BLaER1 treated with 17β-estradiol and CSF1 and Interleukin-3, amounts not matched to agents 10 nM and 100 nM (cell line): ENCODE measurements around the gene CPNE5.
A peak's percentile ranks its signal among the peaks of the same experiment; 100 is the strongest.

ENCODE experiments used
- H3K27ac ChIP-seq, 11 experiments: shearing (Covaris generic); formaldehyde crosslinking; 2 replicates each; pipeline ENCODE4 v1.8.1; 2022
- H3K27me3 ChIP-seq, 11 experiments: shearing (Covaris generic); formaldehyde crosslinking; 2 replicates each; pipeline ENCODE4 v1.8.1; 2022
- H3K36me3 ChIP-seq, 11 experiments: shearing (Covaris generic); formaldehyde crosslinking; 2 replicates each; pipeline ENCODE4 v1.8.1; 2022
- H3K4me1 ChIP-seq, 10 experiments: shearing (Covaris generic); formaldehyde crosslinking; 2 replicates each; pipeline ENCODE4 v1.8.1; 2022
- H3K4me2 ChIP-seq, 11 experiments: shearing (Covaris generic); formaldehyde crosslinking; 2 replicates each; pipeline ENCODE4 v1.8.1; 2022
- H3K4me3 ChIP-seq, 10 experiments: shearing (Covaris generic); formaldehyde crosslinking; 2 replicates each; pipeline ENCODE4 v1.8.1; 2022
- H3K9ac ChIP-seq, 11 experiments: shearing (Covaris generic); formaldehyde crosslinking; 2 replicates each; pipeline ENCODE4 v1.8.1; 2022
- H3K9me3 ChIP-seq, 11 experiments: shearing (Covaris generic); formaldehyde crosslinking; replicated peaks in 1 of 11; 2 replicates each; pipeline ENCODE4 v1.8.1; 2022
- H4K20me1 ChIP-seq, 11 experiments: shearing (Covaris generic); formaldehyde crosslinking; 2 replicates each; pipeline ENCODE4 v1.8.1; 2022
- Cebpa-rat ChIP-seq, 11 experiments: shearing (Covaris generic); IDR thresholded peaks; 2 replicates each; pipeline ENCODE4 v1.8.1; 2022

The CPNE5 gene

GRCh38 chr6:36844232-36845170, 5.3 kb upstream of the CPNE5 start:
- Histone ChIP-seq H3K27me3 (peaks cover 19 to 40% (median 29%) of the 10 kb centered on the region in 11 experiments), H3K4me2 (peak overlapping the region in 5 of 11 experiments; percentile 19 to 35 (median 25); a peak in 5 of 22 replicates), H3K4me1 (peaks cover 27 to 55% (median 41%) of the 10 kb centered on the region in 10 experiments), H3K9me3 (no peaks in the 10 kb centered on the region), H3K27ac (no peak overlapping the region), H3K36me3 (no peaks in the 10 kb centered on the region), H3K4me3 (no peak overlapping the region), H4K20me1 (peaks cover 0 to 29% (median 13%) of the 10 kb centered on the region in 11 experiments; a peak in 16 of 22 replicates), H3K9ac (no peak overlapping the region)
- no peak for TF ChIP-seq Cebpa-rat (IDR thresholded peaks at IDR 0.05)

- Histone ChIP-seq H3K27me3 (peaks cover 33 to 54% (median 42%) of the 10 kb centered on the region in 11 experiments), H3K4me1 (peaks cover 20 to 49% (median 35%) of the 10 kb centered on the region in 10 experiments), H3K4me3 (no peak overlapping the region), H3K9ac (no peak overlapping the region), H3K36me3 (no peaks in the 10 kb centered on the region), H3K9me3 (no peaks in the 10 kb centered on the region), H3K27ac (no peak overlapping the region), H4K20me1 (peaks cover 0 to 34% (median 20%) of the 10 kb centered on the region in 11 experiments; a peak in 16 of 22 replicates), H3K4me2 (peak overlapping the region in 3 of 11 experiments; percentile 59 to 64 (median 61); a peak in 3 of 22 replicates)
- no peak for TF ChIP-seq Cebpa-rat (IDR thresholded peaks at IDR 0.05)
These were observed 3.9 kb upstream of the CPNE5 start for GRCh38 chr6:36843170-36843569.

- no peaks in the 10 kb centered on the region for H3K9me3 ChIP-seq
- no peak overlapping the region for H3K9ac ChIP-seq
- no peaks in the 10 kb centered on the region for H3K36me3 ChIP-seq
- no peak overlapping the region for H3K4me3 ChIP-seq
- no peak overlapping the region for H3K27ac ChIP-seq
- peaks cover 47 to 68% (median 56%) of the 10 kb centered on the region in 11 experiments for H3K27me3 ChIP-seq
- no peak for TF ChIP-seq Cebpa-rat (IDR thresholded peaks at IDR 0.05)
- H3K4me2 ChIP-seq, result peak overlapping the region in 4 of 11 experiments; percentile 35 to 64 (median 60); a peak in 3 of 22 replicates
- peaks cover 0 to 42% (median 20%) of the 10 kb centered on the region in 11 experiments; a peak in 16 of 22 replicates for H4K20me1 ChIP-seq
- peaks cover 16 to 46% (median 28%) of the 10 kb centered on the region in 10 experiments for H3K4me1 ChIP-seq
These were observed 2.5 kb upstream of the CPNE5 start for GRCh38 chr6:36841756-36842155.

GRCh38 chr6:36840432-36841403, 1.5 kb upstream of the CPNE5 start:
- Histone ChIP-seq H3K4me1 (peaks cover 16 to 48% (median 32%) of the 10 kb centered on the region in 10 experiments), H3K36me3 (no peaks in the 10 kb centered on the region), H4K20me1 (peaks cover 0 to 45% (median 20%) of the 10 kb centered on the region in 11 experiments; a peak in 16 of 22 replicates), H3K27ac (no peak overlapping the region), H3K27me3 (peaks cover 54 to 72% (median 60%) of the 10 kb centered on the region in 11 experiments), H3K9me3 (no peaks in the 10 kb centered on the region), H3K4me3 (peak overlapping the region; percentile 50 to 69 (median 60)), H3K4me2 (peak overlapping the region; percentile 86 to 96 (median 90)), H3K9ac (peak overlapping the region in 5 of 11 experiments; percentile 58 to 73 (median 63); a peak in 3 of 22 replicates)
- no peak for TF ChIP-seq Cebpa-rat (IDR thresholded peaks at IDR 0.05)

- no peak for TF ChIP-seq Cebpa-rat (IDR thresholded peaks at IDR 0.05)
- H3K36me3 ChIP-seq, result no peaks in the 10 kb centered on the region
- H3K27me3 ChIP-seq, result peaks cover 60 to 80% (median 63%) of the 10 kb centered on the region in 11 experiments
- H3K9me3 ChIP-seq, result no peaks in the 10 kb centered on the region
- H3K4me2 ChIP-seq, result peak overlapping the region; percentile 86 to 96 (median 90)
- H3K27ac ChIP-seq, result no peak overlapping the region
- peak overlapping the region; percentile 29 to 73 (median 58); a peak in 17 of 22 replicates for H3K9ac ChIP-seq
- peaks cover 0 to 43% (median 20%) of the 10 kb centered on the region in 11 experiments; a peak in 16 of 22 replicates for H4K20me1 ChIP-seq
- peaks cover 19 to 48% (median 34%) of the 10 kb centered on the region in 10 experiments for H3K4me1 ChIP-seq
- H3K4me3 ChIP-seq, result peak overlapping the region; percentile 50 to 69 (median 60)
These were observed 646 bp upstream of the CPNE5 start for GRCh38 chr6:36839749-36840431.

- Histone ChIP-seq H3K9ac (no peak overlapping the region), H3K27ac (no peak overlapping the region), H3K4me1 (peaks cover 28 to 55% (median 47%) of the 10 kb centered on the region in 10 experiments), H3K27me3 (peaks cover 60 to 77% (median 65%) of the 10 kb centered on the region in 11 experiments), H3K9me3 (peaks cover 0 to 11% (median 8%) of the 10 kb centered on the region in 11 experiments; a peak in 11 of 22 replicates), H3K4me3 (no peak overlapping the region), H3K36me3 (no peaks in the 10 kb centered on the region), H4K20me1 (peaks cover 0 to 38% (median 19%) of the 10 kb centered on the region in 11 experiments; a peak in 15 of 22 replicates), H3K4me2 (no peak overlapping the region)
- no peak for TF ChIP-seq Cebpa-rat (IDR thresholded peaks at IDR 0.05)
These were observed 1.6 kb downstream of the CPNE5 start for GRCh38 chr6:36837686-36838085.

GRCh38 chr6:36837022-36837339, 2.3 kb downstream of the CPNE5 start:
- peaks cover 21 to 59% (median 47%) of the 10 kb centered on the region in 10 experiments for H3K4me1 ChIP-seq
- H3K4me3 ChIP-seq, result no peak overlapping the region
- no peaks in the 10 kb centered on the region for H3K36me3 ChIP-seq
- no peak for TF ChIP-seq Cebpa-rat (IDR thresholded peaks at IDR 0.05)
- peaks cover 53 to 73% (median 62%) of the 10 kb centered on the region in 11 experiments for H3K27me3 ChIP-seq
- H4K20me1 ChIP-seq, result peaks cover 0 to 38% (median 19%) of the 10 kb centered on the region in 11 experiments; a peak in 15 of 22 replicates
- H3K9ac ChIP-seq, result no peak overlapping the region
- H3K27ac ChIP-seq, result no peak overlapping the region
- peaks cover 0 to 18% (median 13%) of the 10 kb centered on the region in 11 experiments; a peak in 11 of 22 replicates for H3K9me3 ChIP-seq
- H3K4me2 ChIP-seq, result peak overlapping the region in 2 of 11 experiments; percentile 2 to 11; a peak in 2 of 22 replicates
